Tongue (tissue), 2 donors: Measurements from ENCODE around the gene NXT2. TPM values are rescaled to one million over a fixed set of nuclear protein-coding genes. Genes with fewer than 3 reads are reported as not detected.
"Not testable (repeated sequence)": the region's sequence is repeated elsewhere in the genome, so short reads cannot be mapped to it uniquely, and the experiment has no call there.

Experiments used
- DNase-seq: peaks from one replicate; pipeline ENCODE4 v3.0.0-alpha.2; 2015
- total RNA-seq: library from RNA; depleted of rRNA; stranded (reverse); fragments of >200 nt; gene quantifications from one replicate; pipeline ENCODE4 v1.2.3, GENCODE V29; 2014

Gene NXT2
- 11.1 TPM for total RNA-seq

DNA sequence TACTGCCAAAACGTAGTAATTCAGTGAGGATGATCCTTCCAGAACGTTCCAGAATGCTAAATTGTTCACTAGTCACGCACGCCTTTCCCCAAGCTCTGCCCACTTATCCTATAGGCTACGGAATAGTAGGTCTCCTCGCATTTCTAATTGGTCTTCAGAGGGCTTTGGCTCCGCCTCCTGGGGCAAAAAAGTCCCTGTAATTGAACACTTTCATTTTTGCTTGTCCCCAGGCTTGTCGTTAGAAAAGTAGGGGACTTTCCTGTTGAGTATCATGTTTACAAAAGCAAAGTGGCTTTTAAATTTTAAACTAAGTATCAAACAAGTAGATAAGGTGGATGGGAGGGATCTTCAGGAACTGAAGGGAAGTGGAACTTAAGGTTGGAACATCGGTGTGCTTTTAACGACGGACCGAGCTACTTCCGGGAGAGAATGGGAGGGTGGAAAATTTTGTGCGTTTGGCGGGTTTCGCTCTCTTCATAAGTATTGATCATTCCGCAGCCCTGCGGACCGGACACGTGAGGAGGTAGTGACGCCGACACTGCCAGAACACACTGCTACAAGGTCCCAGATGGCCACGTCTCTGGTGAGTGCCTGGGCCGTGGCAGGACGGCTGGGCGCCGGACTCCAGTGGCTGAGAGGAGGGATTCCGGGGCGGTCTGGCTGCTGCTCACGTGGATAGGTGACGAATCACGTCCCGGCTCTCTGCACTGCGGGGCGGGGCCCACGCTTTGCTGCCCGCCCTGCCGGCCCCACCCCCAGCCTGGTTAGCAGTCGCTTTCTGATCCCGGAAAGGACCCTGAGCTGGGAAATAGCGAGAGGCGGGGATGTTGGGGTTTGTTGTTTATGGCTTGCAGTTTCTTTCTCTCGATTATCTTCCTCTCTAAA is at the start of gene NXT2:
Gene NXT2 (plus strand): TSS at position 406 of the 885 bp plus-strand sequence. CDS start 163 bp downstream, at position 569.
- peak; percentile 95 for DNase-seq

DNA sequence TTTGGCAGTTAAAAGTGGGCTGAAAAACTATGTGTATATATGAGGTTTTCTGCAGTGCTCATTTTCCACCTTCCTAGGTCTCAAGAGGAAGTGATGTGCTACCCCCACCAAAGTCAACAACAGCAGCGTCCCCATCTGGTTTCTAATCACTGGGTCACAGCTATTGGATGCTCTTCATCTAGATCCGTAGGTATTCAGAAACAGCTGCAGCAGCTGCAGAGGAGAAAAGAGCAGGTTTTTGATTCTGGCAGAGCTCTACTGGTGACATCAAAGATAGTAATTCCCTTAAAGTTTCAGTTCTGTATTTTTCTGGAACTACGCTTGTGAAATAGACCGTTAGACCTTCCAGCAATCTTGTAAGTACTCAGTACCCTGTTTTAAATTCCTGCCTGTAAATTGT is 49.0 kb upstream of the NXT2 start:
- DNase-seq = peak; percentile 3

DNA sequence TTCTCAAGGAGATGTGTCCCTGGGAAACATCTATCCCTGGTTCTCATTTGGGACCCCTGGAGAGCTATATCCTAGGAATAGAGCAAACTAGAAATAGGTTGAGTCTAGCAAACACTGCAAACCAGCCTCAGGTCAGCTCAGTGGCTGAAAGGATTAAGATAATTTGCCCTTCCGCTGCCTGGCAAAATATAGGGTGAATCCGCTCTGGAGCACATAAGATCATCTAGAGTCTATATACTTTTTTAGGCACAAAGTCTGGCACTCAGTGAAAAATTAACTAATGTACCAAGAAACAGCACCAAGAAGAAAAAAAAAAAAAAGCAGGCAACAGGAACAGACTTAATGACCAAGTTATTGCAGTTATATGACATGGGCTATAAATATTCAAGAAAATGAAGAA is 47.5 kb upstream of the NXT2 start:
- DNase-seq = no peak

DNA sequence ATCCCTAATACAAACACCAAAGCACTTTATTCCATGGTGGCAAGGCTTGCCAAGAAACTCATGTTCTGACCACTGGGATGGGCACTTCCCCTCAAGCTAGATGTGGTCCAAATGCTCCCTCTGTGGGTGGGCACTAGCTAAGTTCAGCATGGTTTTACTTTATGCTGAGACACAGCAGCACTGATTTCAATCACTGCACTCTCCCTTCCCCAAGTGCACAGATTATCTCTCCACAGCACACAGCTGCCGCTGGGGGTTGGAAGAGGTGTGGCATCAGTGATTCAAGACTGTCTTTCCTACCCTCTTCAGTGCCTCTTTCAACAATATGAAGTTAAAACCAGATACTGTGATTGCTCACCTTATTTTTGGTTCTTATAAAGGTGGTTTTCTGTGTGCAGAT is 38.2 kb upstream of the NXT2 start:
- DNase-seq = no peak

DNA sequence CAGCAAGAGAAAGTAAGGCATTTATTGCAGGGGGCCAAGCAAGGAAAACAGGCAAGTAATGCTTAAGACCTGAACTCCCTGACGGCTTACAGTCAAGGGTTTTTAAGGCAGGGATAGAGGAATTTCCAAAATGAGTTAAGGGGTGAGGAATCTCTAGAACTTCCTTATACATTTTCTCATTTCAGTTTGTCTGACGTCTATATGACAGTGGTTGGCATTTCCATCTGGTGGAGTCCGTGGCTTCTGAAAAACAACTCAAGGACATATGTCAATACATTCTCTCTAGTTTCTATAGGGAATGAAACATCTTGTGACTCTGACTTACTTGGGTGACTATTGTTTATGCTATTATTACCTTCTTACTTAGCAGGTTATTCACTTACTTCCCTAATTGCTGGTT is 35.5 kb upstream of the NXT2 start:
- no peak for DNase-seq

DNA sequence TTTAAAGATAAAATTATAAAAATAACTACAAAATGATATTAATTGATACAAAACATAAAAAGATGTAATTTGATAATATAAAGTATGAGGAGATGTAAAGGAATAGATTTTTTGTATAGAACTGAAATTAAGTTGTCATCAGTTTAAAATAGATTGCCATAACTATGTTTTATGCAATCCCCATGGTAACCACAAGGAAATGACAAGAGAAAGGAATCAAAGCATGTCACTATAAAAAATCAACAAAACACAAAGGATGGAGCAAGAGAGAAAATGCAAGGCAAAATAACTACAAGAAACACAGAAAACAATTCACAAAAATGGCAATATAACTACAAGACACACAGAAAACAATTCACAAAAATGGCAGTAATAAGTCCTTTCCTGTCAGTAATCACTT is 27.7 kb upstream of the NXT2 start:
- no peak for DNase-seq

DNA sequence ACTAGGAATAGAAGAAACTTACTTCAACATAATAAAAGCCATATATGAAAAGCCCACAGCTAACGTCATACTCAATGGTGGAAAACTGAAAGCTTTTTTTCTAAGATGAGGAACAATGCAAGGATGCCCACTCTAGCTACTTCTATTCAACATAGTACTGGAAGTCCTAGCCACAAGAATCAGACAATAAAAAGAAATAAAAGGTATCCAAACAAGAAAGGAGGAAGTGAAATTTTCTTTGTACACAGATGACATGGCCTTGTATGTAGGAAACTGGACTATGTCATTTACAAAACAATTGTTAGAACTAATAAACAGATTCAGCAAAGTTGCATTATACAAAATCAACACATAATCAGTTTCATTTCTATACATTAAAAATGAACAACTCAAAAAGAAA is 25.5 kb upstream of the NXT2 start:
- no peak for DNase-seq

DNA sequence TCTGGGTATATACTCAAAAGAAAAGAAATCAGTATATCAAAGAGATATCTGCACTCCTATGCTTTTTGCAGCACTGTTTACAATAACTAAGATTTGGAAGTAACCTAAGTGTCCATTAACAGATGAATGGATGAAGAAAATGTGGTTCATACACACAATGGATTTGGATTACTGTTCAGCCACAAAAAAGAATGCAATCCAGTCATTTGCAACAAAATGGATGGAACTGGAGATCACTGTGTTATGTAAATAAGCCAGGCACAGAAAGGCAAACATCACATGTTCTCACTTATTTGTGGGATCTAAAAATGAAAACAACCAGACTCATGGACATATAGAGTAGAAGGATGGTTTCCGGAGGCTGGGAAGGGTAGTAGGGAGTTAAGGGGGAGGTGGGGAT is 17.6 kb upstream of the NXT2 start:
- no peak for DNase-seq

DNA sequence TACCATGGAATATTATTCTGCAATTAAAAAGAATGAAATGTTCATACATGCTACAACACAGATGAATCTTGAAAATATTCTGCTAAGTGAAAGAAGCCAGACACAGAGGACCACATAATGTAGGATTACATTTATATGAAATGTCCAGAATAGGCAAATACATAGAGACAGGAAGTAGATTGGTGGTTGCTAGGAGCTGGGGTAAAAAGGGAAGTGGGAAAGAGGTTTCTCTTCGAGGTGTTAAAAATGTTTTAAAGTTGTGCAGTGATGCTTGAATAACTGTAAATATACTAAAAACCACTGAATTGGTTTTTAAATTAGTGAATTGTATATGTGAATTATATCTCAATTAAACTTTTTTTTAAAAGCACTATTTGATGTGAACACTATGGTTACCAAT is 3.6 kb upstream of the NXT2 start:
- no peak for DNase-seq

DNA sequence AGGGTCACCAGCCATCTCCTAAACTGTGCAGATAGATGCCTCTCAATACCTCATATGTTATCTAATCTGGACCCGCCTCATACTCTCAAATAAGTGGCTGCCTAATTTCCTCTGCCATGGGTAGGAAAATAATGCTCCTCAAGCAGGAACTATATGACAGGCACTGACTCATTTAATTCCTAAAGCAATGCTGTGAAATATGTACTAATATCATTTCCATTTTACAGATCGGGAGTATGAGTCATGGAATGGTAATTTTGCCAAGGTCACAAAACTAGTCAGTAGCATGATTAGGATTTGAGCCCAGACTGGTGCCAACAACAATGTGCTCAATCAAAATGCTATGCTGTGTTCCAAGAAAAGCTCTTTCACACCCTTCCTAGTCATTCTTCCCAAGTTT is 3.0 kb upstream of the NXT2 start:
- no peak for DNase-seq

DNA sequence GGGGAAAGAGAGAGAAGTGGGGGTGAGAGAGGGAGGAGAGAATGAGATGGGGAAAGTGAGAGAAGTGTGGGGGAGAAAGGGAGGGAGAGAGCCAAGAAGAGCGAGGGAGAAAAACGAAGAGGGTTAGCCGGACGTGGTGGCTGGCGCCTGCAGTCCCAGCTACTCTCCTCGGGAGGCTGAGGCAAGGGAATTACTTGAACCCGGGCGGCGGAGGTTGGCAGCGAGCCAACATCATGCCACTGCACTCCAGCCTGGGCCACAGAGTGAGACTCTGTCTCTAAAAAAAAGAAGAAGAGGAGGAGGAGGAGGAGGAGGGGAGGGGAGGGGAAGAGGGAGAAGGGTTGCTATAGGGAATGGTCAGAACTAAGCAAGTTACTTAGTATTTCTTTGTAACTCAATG is 1.7 kb upstream of the NXT2 start:
- DNase-seq = no peak

DNA sequence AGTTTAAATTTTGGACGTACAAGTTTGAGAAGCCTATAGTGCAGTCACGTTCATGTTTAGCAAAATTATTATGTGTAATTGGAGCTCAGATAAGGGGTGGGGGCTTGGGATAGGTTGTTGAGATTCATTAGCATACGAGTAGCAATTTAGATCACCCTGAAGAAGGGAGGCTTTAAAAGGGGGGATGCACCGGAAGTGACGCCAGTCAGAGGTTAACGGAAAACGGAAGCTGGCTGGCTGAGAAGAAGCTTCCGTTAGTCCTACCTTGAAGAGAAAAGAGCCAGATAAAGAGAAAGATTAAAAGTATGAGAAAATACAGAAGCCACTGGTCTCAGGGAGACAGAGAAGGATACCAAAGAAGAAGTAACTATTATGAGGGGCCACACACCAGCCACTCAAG is 1.1 kb upstream of the NXT2 start:
- DNase-seq = no peak

DNA sequence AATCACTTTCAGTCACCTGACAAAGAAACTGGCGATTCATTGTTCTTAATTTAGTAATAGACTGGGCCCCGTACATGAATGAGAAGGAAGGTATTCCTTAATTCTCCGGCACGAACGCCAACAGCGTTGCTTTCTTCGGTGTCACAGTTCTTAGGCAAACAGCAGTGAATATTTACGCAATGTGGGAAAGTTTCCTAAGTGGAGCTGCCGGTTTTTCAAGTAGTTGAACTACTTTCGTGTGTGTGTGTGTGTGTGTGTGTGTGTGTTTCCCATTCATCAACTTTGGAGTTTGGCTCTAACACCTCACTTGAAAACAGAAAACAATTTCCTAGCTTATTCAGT is 651 bp downstream of the NXT2 start:
- DNase-seq = no peak

DNA sequence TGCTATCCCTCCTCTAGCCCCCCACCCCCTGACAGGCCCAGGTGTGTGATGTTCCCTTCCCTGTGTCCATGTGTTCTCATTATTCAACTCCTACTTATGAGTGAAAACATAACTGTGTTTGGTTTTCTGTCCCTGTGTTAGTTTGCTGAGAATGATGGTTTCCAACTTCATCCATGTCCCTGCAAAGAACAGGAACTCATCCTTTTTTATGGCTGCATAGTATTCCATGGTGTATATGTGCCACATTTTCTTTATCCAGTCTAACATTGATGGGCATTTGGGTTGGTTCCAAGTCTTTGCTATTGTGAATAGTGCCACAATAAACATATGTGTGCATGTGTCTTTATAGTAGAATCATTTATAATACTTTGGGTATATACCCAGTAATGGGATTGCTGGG is 2.4 kb downstream of the NXT2 start:
- DNase-seq = not testable (repeated sequence)

DNA sequence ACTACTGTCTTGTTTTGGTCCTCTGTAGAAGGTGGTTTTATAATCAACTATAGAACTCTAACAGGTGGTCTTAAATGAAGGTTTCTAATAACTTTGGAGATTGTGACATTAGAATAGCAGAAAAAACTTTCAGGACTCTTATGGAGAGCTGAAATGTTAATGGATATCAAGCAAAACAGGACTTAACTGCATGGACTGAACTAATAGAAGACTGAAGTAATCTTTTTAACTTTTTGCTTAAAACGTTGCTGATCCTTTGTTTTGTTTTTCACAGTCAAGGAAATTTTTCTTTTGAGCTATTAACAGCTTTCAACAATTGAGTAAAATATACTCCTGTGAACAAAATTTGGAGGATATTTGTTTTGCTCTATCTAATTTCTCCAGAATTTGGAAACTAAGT is 17.2 kb downstream of the NXT2 start:
- DNase-seq = no peak

DNA sequence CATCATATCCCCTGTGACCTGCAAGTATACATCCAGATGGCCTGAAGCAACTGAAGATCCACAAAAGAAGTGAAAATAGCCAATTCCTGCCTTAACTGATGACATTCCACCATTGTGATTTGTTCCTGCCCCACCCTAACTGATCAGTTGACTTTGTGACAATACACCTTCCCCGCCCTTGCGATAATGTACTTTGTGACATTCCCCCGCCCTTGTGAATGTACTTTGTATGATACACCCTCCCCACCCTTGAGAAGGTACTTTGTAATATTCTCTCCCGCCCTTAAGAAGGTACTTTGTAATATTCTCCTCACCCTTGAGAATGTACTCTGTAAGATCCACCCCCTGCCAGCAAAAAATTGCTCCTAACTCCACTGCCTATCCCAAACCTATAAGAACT is 39.4 kb downstream of the NXT2 start:
- DNase-seq = not testable (repeated sequence)

DNA sequence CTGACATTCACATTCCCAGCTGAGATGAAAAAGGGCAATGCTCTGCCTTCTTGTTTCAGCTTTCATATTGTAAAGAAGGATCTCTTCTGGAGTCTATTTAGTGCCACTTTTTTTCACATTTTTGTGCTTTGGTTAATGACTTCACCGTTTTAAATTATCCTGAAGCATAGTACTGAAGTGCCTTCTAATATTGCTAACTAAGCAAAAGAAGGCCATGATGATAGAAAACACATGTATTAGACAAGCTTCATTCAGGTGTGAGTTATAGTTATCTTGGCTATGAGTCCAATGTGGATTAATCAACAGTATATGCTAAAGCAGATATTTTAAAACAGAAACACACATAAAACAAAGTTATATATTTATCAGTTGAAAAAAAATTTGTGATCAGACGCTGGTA is 40.4 kb downstream of the NXT2 start:
- DNase-seq = no peak

DNA sequence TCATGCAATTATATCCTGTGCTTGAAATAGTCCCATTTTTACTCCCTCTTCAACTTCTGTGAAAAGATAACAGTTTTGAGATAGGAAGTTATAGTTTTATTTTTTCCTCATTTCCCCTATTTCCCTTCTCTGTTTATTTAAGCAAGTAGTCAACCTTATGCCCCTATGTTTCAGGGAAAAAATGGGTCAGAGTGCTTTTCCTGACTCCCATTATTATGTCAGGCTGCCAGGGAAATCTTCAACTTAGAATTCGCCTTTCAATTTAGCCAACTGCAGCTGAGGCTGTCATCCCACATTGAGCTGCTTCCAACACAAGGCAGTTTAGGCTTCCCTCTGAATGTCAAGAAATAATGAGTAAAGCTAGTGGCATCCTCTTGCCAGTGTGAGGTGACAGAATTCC is 42.3 kb downstream of the NXT2 start:
- no peak for DNase-seq

DNA sequence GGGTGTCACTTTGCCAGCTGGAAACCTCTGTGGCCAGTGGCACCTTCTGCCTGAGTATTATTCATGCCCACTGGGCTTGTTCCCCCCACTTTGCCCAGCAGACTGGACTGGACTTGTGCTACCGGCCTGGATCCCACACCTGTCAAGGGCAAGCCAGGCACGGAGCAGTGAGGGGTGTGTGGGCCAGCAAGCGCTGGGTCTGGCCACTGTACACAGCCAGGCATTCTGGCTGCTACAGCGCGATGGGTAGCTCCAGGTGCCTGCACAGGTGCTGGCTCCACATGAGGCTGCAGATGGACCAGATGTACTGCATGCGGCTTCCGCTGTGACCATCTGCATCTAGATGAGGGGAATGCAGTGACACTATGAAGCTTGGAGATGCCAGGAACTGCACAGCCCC is 48.8 kb downstream of the NXT2 start:
- DNase-seq = no peak

DNA sequence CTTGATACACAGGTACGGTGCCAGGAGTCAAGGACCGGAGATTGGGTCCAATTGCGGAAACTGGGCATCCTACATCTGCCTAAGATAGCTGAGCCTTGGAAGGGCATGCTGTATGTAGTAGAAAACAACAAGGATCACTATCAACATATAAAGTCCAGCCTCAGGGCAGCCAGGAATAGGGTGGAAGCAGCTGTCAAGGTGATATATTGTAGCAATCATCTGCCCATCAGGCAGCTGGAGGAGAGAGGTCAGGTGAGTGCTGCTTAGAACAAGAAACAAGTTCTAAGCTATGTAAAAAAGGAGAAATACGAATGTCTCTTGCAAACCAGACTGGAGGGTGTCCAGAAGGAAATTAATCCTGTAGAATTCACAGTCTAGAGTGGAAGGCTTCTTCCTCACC is 53.5 kb downstream of the NXT2 start:
- DNase-seq = no peak
